ENCODE measurements around the gene SAMSN1.

SAMSN1 gene

GRCh38 chr21:14530592-14530991 lies 15.5 kb downstream of the SAMSN1 start:
- no peaks in the 10 kb centered on the region for H3K36me3 ChIP-seq (ENCODE audit: insufficient read depth, low read length)
- H3K4me2 ChIP-seq (ENCODE audit: low read length) = no peak overlapping the region
- H3K27ac ChIP-seq (ENCODE audit: low read depth, low read length, poor library complexity, severe bottlenecking) = no peak overlapping the region
- no peaks in the 10 kb centered on the region for H4K20me1 ChIP-seq (ENCODE audit: insufficient read depth, low read length)
- no peaks in the 10 kb centered on the region; the same call in 1 of the 2 replicates for H3F3A ChIP-seq (ENCODE audit: insufficient read depth, low read length)
- H3K79me2 ChIP-seq (ENCODE audit: insufficient read depth, low read length) = peaks cover 5% of the 10 kb centered on the region; the same call in 1 of the 2 replicates
- 0 out of 2 replicates have a peak, but pooled peaks cover under 1% of the 10 kb centered on the region for H3K9me3 ChIP-seq (ENCODE audit: low read length)
- H2AFZ ChIP-seq (ENCODE audit: low read length) = no peak overlapping the region
- no peak for TF ChIP-seq EZH2 (IDR thresholded peaks at IDR 0.05; ENCODE audit: borderline replicate concordance, low read length)
- no peak for TF ChIP-seq CTCF (IDR thresholded peaks at IDR 0.05; ENCODE audit: low read length)
- no peaks in the 10 kb centered on the region for H3K27me3 ChIP-seq (ENCODE audit: insufficient read depth, low read length)
- H3K4me3 ChIP-seq (ENCODE audit: low read depth, low read length, poor library complexity, severe bottlenecking) = no peak overlapping the region
- peaks cover 66% of the 10 kb centered on the region for H3K4me1 ChIP-seq (ENCODE audit: insufficient read depth, low read length, severe bottlenecking)
- H3K9me2 ChIP-seq (ENCODE audit: low read depth, low read length) = no peaks in the 10 kb centered on the region
- H3K9ac ChIP-seq (ENCODE audit: low read length) = no peak overlapping the region

GRCh38 chr21:14528815-14529214 lies 17.3 kb downstream of the SAMSN1 start:
- H3F3A ChIP-seq (ENCODE audit: insufficient read depth, low read length) = peaks cover 3% of the 10 kb centered on the region; the same call in 1 of the 2 replicates
- no peaks in the 10 kb centered on the region for H3K27me3 ChIP-seq (ENCODE audit: insufficient read depth, low read length)
- peaks cover 10% of the 10 kb centered on the region; the same call in 1 of the 2 replicates for H3K79me2 ChIP-seq (ENCODE audit: insufficient read depth, low read length)
- no peak overlapping the region for H3K9ac ChIP-seq (ENCODE audit: low read length)
- no peak overlapping the region for H3K4me2 ChIP-seq (ENCODE audit: low read length)
- no peak overlapping the region for H2AFZ ChIP-seq (ENCODE audit: low read length)
- H3K27ac ChIP-seq (ENCODE audit: low read depth, low read length, poor library complexity, severe bottlenecking) = no peak overlapping the region
- no peaks in the 10 kb centered on the region for H3K9me3 ChIP-seq (ENCODE audit: low read length)
- TF ChIP-seq EZH2 (IDR thresholded peaks at IDR 0.05; ENCODE audit: borderline replicate concordance, low read length) (no peak), CTCF (IDR thresholded peaks at IDR 0.05; ENCODE audit: low read length) (no peak)
- H3K4me3 ChIP-seq (ENCODE audit: low read depth, low read length, poor library complexity, severe bottlenecking) = no peak overlapping the region
- no peaks in the 10 kb centered on the region for H3K9me2 ChIP-seq (ENCODE audit: low read depth, low read length)
- H4K20me1 ChIP-seq (ENCODE audit: insufficient read depth, low read length) = no peaks in the 10 kb centered on the region
- H3K36me3 ChIP-seq (ENCODE audit: insufficient read depth, low read length) = no peaks in the 10 kb centered on the region
- peaks cover 54% of the 10 kb centered on the region for H3K4me1 ChIP-seq (ENCODE audit: insufficient read depth, low read length, severe bottlenecking)

- Histone ChIP-seq H3K79me2 (ENCODE audit: insufficient read depth, low read length) (0 out of 2 replicates have a peak, but pooled peaks cover 5% of the 10 kb centered on the region), H4K20me1 (ENCODE audit: insufficient read depth, low read length) (no peaks in the 10 kb centered on the region), H3K4me2 (ENCODE audit: low read length) (peak overlapping the region; percentile 58), H3K4me3 (ENCODE audit: low read depth, low read length, poor library complexity, severe bottlenecking) (peak overlapping the region; percentile 43), H3K9me3 (ENCODE audit: low read length) (no peaks in the 10 kb centered on the region), H3K36me3 (ENCODE audit: insufficient read depth, low read length) (no peaks in the 10 kb centered on the region), H3K4me1 (ENCODE audit: insufficient read depth, low read length, severe bottlenecking) (peaks cover 56% of the 10 kb centered on the region), H3K9ac (ENCODE audit: low read length) (peak overlapping the region; percentile 27; the same call in 1 of the 2 replicates), H3F3A (ENCODE audit: insufficient read depth, low read length) (peaks cover 5% of the 10 kb centered on the region; the same call in 1 of the 2 replicates), H2AFZ (ENCODE audit: low read length) (no peak overlapping the region), H3K27me3 (ENCODE audit: insufficient read depth, low read length) (no peaks in the 10 kb centered on the region), H3K27ac (ENCODE audit: low read depth, low read length, poor library complexity, severe bottlenecking) (peak overlapping the region; percentile 73), H3K9me2 (ENCODE audit: low read depth, low read length) (no peaks in the 10 kb centered on the region)
- TF ChIP-seq CTCF (IDR thresholded peaks at IDR 0.05; ENCODE audit: low read length) (no peak), EZH2 (IDR thresholded peaks at IDR 0.05; ENCODE audit: borderline replicate concordance, low read length) (no peak)
Observed at GRCh38 chr21:14527696-14528652, 18.1 kb downstream of the SAMSN1 start.

All from OCI-LY1 (cell line).